K562 (cell line): ENCODE measurements around the gene BRAT1. TPM values are rescaled to one million over a fixed set of nuclear protein-coding genes. Genes with fewer than 3 reads are reported as not detected.

Experiments
- ATAC-seq: fragments of 200-7000 bp; cut with Tn5 transposase; 3 replicates; pipeline ENCODE4 v1.9.1; 2020; ENCODE audit warnings: moderate library complexity
- BruUV-seq: library from RNA; stranded (reverse); fragments of 400-500 nt; replicated peaks from 2 replicates; lab custom pipeline; 2021; lab: Mats Ljungman, UMichigan
- CTCF ChIA-PET: fragments of 300-600 bp; formaldehyde crosslinking; extraction: SDS; loops from one replicate; lab custom pipeline; 2021; ENCODE audit warnings: low intra/inter-chr PET ratio; lab: Yijun Ruan, JAX
- POLR2A ChIA-PET: fragments of 300-600, 350-650 bp; sonication (Branson Sonifier 250); formaldehyde crosslinking; extraction: SDS; loops from one replicate; lab custom pipeline; 2021; ENCODE audit warnings: antibody characterized with exemption, inconsistent platforms; lab: Yijun Ruan, JAX
- DNase-seq, 4 experiments: peaks; one replicate each; pipeline versions ENCODE4 v3.0.0 to v3.0.0-alpha.2; 2011 to 2018; ENCODE audit warnings: low spot score in 3 of 4, mixed read lengths in 3 of 4; ENCODE audit errors: extremely low read depth in 1 of 4
- FAIRE-seq: peaks from 2 replicates; lab custom pipeline; 2011; peaks lifted over from hg19 to GRCh38; lab: Jason Lieb, UNC
- H2AFZ ChIP-seq: 2 replicates; pipeline ENCODE4 v1.6.0; 2011; ENCODE audit warnings: low read depth, low read length, control low read depth, inconsistent platforms
- H3K27ac ChIP-seq: fragments of 200-600 bp; 3 replicates; pipeline ENCODE4 v1.8.0; 2011; ENCODE audit warnings: low read depth, mild to moderate bottlenecking, control low read depth, inconsistent platforms, low read length, moderate library complexity, mixed read lengths; ENCODE audit errors: extremely low read depth
- H3K27me3 ChIP-seq, 2 experiments: fragments of 300-600 bp in 1 of 2; 2 replicates in 1 of 2; 3 replicates in 1 of 2; pipeline versions ENCODE4 v1.6.0 to v1.8.0; 2011; ENCODE audit warnings: inconsistent platforms in 2 of 2, low read length in 2 of 2, mild to moderate bottlenecking in 1 of 2, mixed read lengths in 1 of 2, moderate library complexity in 1 of 2; ENCODE audit not compliant: control insufficient read depth in 2 of 2, insufficient read depth in 2 of 2
- H3K36me3 ChIP-seq: fragments of 300-600 bp; 3 replicates; pipeline ENCODE4 v1.8.0; 2011; ENCODE audit warnings: mild to moderate bottlenecking, low read length, inconsistent platforms; ENCODE audit not compliant: control insufficient read depth, insufficient read depth
- H3K4me1 ChIP-seq, 2 experiments: fragments of 200-600 bp in 1 of 2; replicated peaks in 1 of 2; 2 replicates in 1 of 2; 3 replicates in 1 of 2; pipeline versions ENCODE4 v1.5.1 to v1.8.0; 2011; ENCODE audit warnings: inconsistent platforms in 2 of 2, low read length in 2 of 2, mild to moderate bottlenecking in 1 of 2, mixed read lengths in 1 of 2, moderate library complexity in 1 of 2; ENCODE audit not compliant: control insufficient read depth in 2 of 2, insufficient read depth in 2 of 2
- H3K4me2 ChIP-seq: 2 replicates; pipeline ENCODE4 v1.6.1; 2011; ENCODE audit warnings: low read length, control low read depth, inconsistent platforms, mixed read lengths; ENCODE audit not compliant: insufficient read depth
- H3K4me3 ChIP-seq: fragments of 200-600 bp; sonication (generic), shearing (Covaris generic); 2 replicates; pipeline ENCODE4 v1.5.1; 2016; ENCODE audit warnings: control low read depth, inconsistent platforms
- H3K79me2 ChIP-seq: fragments of 200-600 bp; 3 replicates; pipeline ENCODE4 v1.8.0; 2011; ENCODE audit warnings: low read length, inconsistent platforms; ENCODE audit not compliant: control insufficient read depth, insufficient read depth
- H3K9ac ChIP-seq, 2 experiments: 2 replicates each; pipeline versions ENCODE4 v1.6.0 to v1.6.1; 2011; ENCODE audit warnings: low read depth in 2 of 2, low read length in 2 of 2, control low read depth in 1 of 2, inconsistent platforms in 1 of 2, mild to moderate bottlenecking in 1 of 2, mixed read lengths in 1 of 2; ENCODE audit not compliant: insufficient read depth in 1 of 2
- H3K9me1 ChIP-seq: one replicate; pipeline ENCODE4 v1.6.0; 2011; ENCODE audit warnings: inconsistent platforms, mild to moderate bottlenecking, low read length, moderate library complexity; ENCODE audit not compliant: control insufficient read depth, insufficient read depth
- H3K9me3 ChIP-seq: replicated peaks from 2 replicates; pipeline ENCODE4 v1.5.1; 2011; ENCODE audit warnings: low read depth, low read length, inconsistent platforms; ENCODE audit not compliant: control insufficient read depth, insufficient read depth
- H4K20me1 ChIP-seq: replicated peaks from 2 replicates; pipeline ENCODE4 v1.6.1; 2011; ENCODE audit warnings: low read length, inconsistent platforms, mixed read lengths; ENCODE audit not compliant: control insufficient read depth, insufficient read depth
- CC2D1A ChIP-seq: fragments of 450-650 bp; IDR thresholded peaks from 2 replicates; pipeline ENCODE4 v1.6.1; 2017; ENCODE audit warnings: mild to moderate bottlenecking
- HEY1 ChIP-seq: fragments of 250-450 bp; sonication (Bioruptor Pico); IDR thresholded peaks from 2 replicates; pipeline ENCODE4 v1.5.0; 2020; ENCODE audit warnings: mild to moderate bottlenecking, moderate library complexity, borderline replicate concordance
- MYC ChIP-seq, 2 experiments: fragments of 250-450 bp in 1 of 2; sonication (Bioruptor Pico) in 1 of 2; IDR thresholded peaks; 2 replicates each; pipeline versions ENCODE4 v1.5.1 to v1.6.1; 2012 to 2021; ENCODE audit warnings: low read depth in 2 of 2, borderline replicate concordance in 1 of 2, improper control_type of control experiment in 1 of 2, low read length in 1 of 2, mild to moderate bottlenecking in 1 of 2, moderate library complexity in 1 of 2
- NR2F6 ChIP-seq: fragments of 450-650 bp; formaldehyde crosslinking; IDR thresholded peaks from 2 replicates; pipeline ENCODE4 v1.4.0; 2020; ENCODE audit warnings: mild to moderate bottlenecking
- POLR2AphosphoS2 ChIP-seq: IDR thresholded peaks from 2 replicates; pipeline ENCODE4 v1.6.1; 2012; ENCODE audit warnings: low read length, improper control_type of control experiment
- PREB ChIP-seq: sonication (generic); formaldehyde crosslinking; IDR thresholded peaks from 2 replicates; pipeline ENCODE4 v1.8.1; 2023; ENCODE audit warnings: mild to moderate bottlenecking, missing genetic modification reagents
- SMC3 ChIP-seq: conservative IDR thresholded peaks from 2 replicates; pipeline ENCODE4 v1.6.1; 2011; ENCODE audit warnings: low read depth, low read length, improper control_type of control experiment; ENCODE audit not compliant: insufficient read depth
- TFAM ChIP-seq: fragments of 250-450 bp; sonication (Bioruptor Pico); conservative IDR thresholded peaks from 2 replicates; pipeline ENCODE4 v1.5.0; 2021; ENCODE audit warnings: mild to moderate bottlenecking, moderate library complexity
- USF1 ChIP-seq: sonication (generic); formaldehyde crosslinking; IDR thresholded peaks from 2 replicates; pipeline ENCODE4 v1.9.0; 2022; ENCODE audit warnings: mild to moderate bottlenecking, missing genetic modification reagents
- USF2 ChIP-seq: sonication (generic); formaldehyde crosslinking; IDR thresholded peaks from 2 replicates; pipeline ENCODE4 v1.5.0; 2020; ENCODE audit warnings: missing genetic modification reagents
- ZBTB17 ChIP-seq: fragments of 450-650 bp; formaldehyde crosslinking; IDR thresholded peaks from 2 replicates; pipeline ENCODE4 v1.4.0; 2020; ENCODE audit warnings: mild to moderate bottlenecking
- ZFPM2 ChIP-seq: fragments of 250-450 bp; sonication (Bioruptor Pico); IDR thresholded peaks from 2 replicates; pipeline ENCODE4 v1.5.1; 2022; ENCODE audit warnings: mild to moderate bottlenecking
- ZKSCAN3 ChIP-seq: fragments of 250-450 bp; sonication (Bioruptor Pico); IDR thresholded peaks from 2 replicates; pipeline ENCODE4 v1.4.0; 2020
- ZNF146 ChIP-seq: IDR thresholded peaks from one replicate; pipeline ENCODE4 v1.6.1; 2018; ENCODE audit warnings: missing compliant biosample characterization; ENCODE audit not compliant: unreplicated experiment
- ZNF212 ChIP-seq: fragments of 450-650 bp; formaldehyde crosslinking; IDR thresholded peaks from 2 replicates; pipeline ENCODE4 v1.4.0; 2020; ENCODE audit warnings: mild to moderate bottlenecking
- ZNF224 ChIP-seq: sonication (generic); formaldehyde crosslinking; IDR thresholded peaks from 2 replicates; pipeline ENCODE4 v1.8.0; 2022; ENCODE audit warnings: mild to moderate bottlenecking, missing genetic modification reagents
- ZNF699 ChIP-seq: fragments of 250-450 bp; sonication (Bioruptor Pico); IDR thresholded peaks from 2 replicates; pipeline ENCODE4 v1.8.0; 2021; ENCODE audit warnings: mild to moderate bottlenecking, moderate library complexity; ENCODE audit not compliant: insufficient replicate concordance
- WGBS: fragments of 100-300 bp; shearing (Covaris generic); methylation state at CpG from one replicate; pipeline ENCODE4 v1.1.6; 2016; ENCODE audit warnings: low coverage, mixed read lengths; ENCODE audit not compliant: insufficient coverage; ENCODE audit errors: missing lambda C conversion rate; 5-methylcytosine and 5-hydroxymethylcytosine counted together
- in situ Hi-C: fragments of 300-500 bp; cut with MboI; formaldehyde crosslinking; loops from 4 replicates; pipeline ENCODE4 v1.15.0; 2018; ENCODE audit warnings: inconsistent platforms, mixed read lengths
- intact Hi-C: fragments of 100-400 bp; cut with micrococcal nuclease; formaldehyde crosslinking; loops from 2 replicates; pipeline ENCODE4 v1.14.2; 2022
- polyA plus RNA-seq, 8 experiments: library from polyadenylated mRNA; depleted of rRNA in 4 of 8; stranded (reverse) in 5 of 8; unstranded in 3 of 8; fragments of >200 nt; fragmentation: Nextera tagmentation in 2 of 8; fragmentation: Illumina TruSeq in 1 of 8; extraction: Ambion mirVana in 2 of 8; extraction: Trizol in 1 of 8; gene quantifications; 2 replicates each; pipeline versions ENCODE4 v1.2.1 to v1.2.3, GENCODE V29; 2011 to 2014; ENCODE audit warnings: inconsistent platforms in 1 of 8, missing spikeins in 1 of 8
- total RNA-seq, 7 experiments: library from RNA; depleted of rRNA in 6 of 7; stranded (reverse); fragments of >200 nt in 6 of 7; fragmentation: Illumina TruSeq in 2 of 7; extraction: Trizol in 2 of 7; gene quantifications; 2 replicates each; pipeline versions ENCODE4 v1.2.1 to v1.2.3, GENCODE V29; 2011 to 2021; ENCODE audit warnings: low replicate concordance in 1 of 7
- TF ChIP-seq, protein P1 (sequence below), 2 experiments: fragments of 450-650 bp; conservative IDR thresholded peaks; 2 replicates each; pipeline ENCODE4 v1.6.1; 2017; ENCODE audit warnings: mild to moderate bottlenecking in 2 of 2, moderate library complexity in 2 of 2

The BRAT1 gene
- total and polyA plus RNA-seq, 9 of the 15 experiments (the other 6 are each of a cell fraction or from before 2014, with no cell fraction given): 0.13 to 49.6 (median 10.5) TPM

- no peaks in the 10 kb centered on the region for H3K36me3 ChIP-seq
- H3K4me1 ChIP-seq: peaks cover 2 to 68% of the 10 kb centered on the region in 2 experiments; a peak in 4 of 5 replicates
- no peaks in the 10 kb centered on the region for H3K79me2 ChIP-seq
- POLR2A ChIA-PET: no interaction called here
- peaks cover 4% of the 10 kb centered on the region; the same call in 1 of the 2 replicates for H4K20me1 ChIP-seq
- no peak overlapping the region for H3K4me3 ChIP-seq
- H3K4me2 ChIP-seq: no peak overlapping the region
- H3K9ac ChIP-seq: peak overlapping the region in 1 of 2 experiments; percentile 41; a peak in 2 of 4 replicates
- TF ChIP-seq ZBTB17 (no peak), MYC (IDR thresholded peaks at IDR 0.05; ENCODE audit: low read depth, low read length) (no peak), MYC (CRISPR knock-in tag; IDR thresholded peaks at IDR 0.05; ENCODE audit: borderline replicate concordance, low read depth) (no peak), TFAM (CRISPR knock-in tag) (no peak), NR2F6 (no peak), ZNF146 (CRISPR knock-in tag) (no peak), HEY1 (CRISPR knock-in tag) (no peak), USF2 (CRISPR knock-in tag) (no peak), USF1 (CRISPR knock-in tag) (no peak), ZKSCAN3 (no peak), POLR2AphosphoS2 (no peak), SMC3 (no peak), ZNF224 (CRISPR knock-in tag) (no peak), ZNF212 (CRISPR knock-in tag) (no peak), ZNF699 (CRISPR knock-in tag) (no peak), ZFPM2 (CRISPR knock-in tag) (no peak), PREB (no peak), CC2D1A (no peak)
- TF ChIP-seq, protein P1, sequence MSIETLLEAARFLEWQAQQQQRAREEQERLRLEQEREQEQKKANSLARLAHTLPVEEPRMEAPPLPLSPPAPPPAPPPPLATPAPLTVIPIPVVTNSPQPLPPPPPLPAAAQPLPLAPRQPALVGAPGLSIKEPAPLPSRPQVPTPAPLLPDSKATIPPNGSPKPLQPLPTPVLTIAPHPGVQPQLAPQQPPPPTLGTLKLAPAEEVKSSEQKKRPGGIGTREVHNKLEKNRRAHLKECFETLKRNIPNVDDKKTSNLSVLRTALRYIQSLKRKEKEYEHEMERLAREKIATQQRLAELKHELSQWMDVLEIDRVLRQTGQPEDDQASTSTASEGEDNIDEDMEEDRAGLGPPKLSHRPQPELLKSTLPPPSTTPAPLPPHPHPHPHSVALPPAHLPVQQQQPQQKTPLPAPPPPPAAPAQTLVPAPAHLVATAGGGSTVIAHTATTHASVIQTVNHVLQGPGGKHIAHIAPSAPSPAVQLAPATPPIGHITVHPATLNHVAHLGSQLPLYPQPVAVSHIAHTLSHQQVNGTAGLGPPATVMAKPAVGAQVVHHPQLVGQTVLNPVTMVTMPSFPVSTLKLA (conservative IDR thresholded peaks at IDR 0.05): no peak
- H2AFZ ChIP-seq: no peak overlapping the region
- no peak for ATAC-seq
- H3K27ac ChIP-seq: no peak overlapping the region
- no TSS peak for BruUV-seq
- H3K9me3 ChIP-seq: no peaks in the 10 kb centered on the region
- CTCF ChIA-PET: no interaction called here
- in situ Hi-C loops (no loop called here), intact Hi-C loops (no loop called here)
- no peak for FAIRE-seq
- no peaks in the 10 kb centered on the region for H3K9me1 ChIP-seq
- DNase-seq: no peak
- H3K27me3 ChIP-seq: peaks cover 0 to 16% of the 10 kb centered on the region in 2 experiments; a peak in 2 of 5 replicates
- WGBS: 7% methylated on average over 8 of the region's 8 CpGs
These were observed 39.1 kb downstream of the BRAT1 start for GRCh38 chr7:2516194-2516555.
